EH (cell line): ENCODE data around the gene CMPK2.
A peak's percentile ranks its signal among the peaks of the same experiment; 100 is the strongest.
"Not testable (repeated sequence)": the region's sequence is repeated elsewhere in the genome, so short reads cannot be mapped to it uniquely, and the experiment has no call there.

Source experiments
- DNase-seq: peaks from one replicate; pipeline ENCODE4 v3.0.0-alpha.2; 2015; ENCODE audit warnings: low read depth

CMPK2 gene

DNA sequence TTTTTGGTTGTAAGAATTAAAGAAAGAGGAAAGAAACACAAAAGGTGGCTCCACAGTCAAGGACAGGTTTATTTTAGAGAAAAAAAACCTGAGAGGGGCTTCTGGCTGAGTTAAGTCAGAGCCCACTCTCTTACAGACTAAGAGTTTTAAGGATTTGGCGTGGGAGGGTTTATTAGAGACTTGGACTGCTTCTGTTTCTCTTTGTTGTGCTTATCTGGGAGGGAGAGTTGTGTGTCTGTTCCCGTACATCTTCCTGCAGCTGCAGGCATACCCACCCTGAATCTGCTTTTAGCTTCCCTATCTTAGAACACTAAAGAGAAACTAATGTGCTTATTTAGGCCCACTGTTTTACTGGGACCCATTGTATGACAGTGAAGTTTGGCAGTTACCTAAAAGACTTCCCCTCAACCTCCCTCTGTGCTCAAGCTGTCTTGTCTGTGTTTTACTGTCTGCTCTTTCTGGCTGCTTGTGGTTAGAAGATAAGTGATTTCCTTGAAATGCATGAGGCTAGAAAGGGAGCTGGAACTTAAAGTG lies 14.6 kb upstream of the CMPK2 start:
- no peak for DNase-seq

DNA sequence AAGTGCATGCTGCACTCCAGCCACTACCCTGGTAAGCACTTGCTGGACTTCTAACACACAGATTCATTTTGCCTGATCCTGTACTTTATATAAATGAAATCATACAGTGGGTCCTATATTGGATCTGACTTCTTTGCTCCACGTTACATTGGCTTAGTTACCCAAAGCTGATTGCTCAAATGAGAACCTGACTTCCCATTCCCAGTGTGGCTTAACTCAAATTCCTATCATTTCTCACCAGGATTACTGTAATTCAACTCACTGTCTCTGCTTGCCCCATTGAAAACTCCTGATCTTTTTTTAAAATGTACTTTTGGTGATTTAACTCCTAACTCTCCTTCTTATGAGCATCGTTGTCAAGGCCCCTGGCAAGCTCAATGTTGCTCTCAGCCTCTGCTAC lies 13.3 kb upstream of the CMPK2 start:
- DNase-seq, result no peak

DNA sequence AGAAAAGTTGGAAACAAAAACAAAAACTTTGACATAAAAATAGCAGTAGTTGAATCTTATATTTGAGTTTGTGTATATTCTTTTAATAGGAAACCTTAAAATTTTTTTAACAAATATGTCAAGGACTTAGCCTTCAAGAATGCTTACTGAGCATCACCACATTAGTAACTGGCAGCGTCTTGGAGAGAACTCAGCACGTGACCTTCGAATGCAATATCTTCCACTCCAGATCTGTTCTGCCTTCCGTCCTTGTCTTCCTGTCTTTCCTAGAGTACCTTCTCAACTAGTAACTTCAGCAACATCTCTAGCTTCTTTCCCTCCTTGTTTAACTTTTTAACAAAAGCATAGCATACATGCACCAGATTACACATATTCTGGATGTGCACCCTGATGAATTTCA lies 12.8 kb upstream of the CMPK2 start:
- DNase-seq, result no peak

DNA sequence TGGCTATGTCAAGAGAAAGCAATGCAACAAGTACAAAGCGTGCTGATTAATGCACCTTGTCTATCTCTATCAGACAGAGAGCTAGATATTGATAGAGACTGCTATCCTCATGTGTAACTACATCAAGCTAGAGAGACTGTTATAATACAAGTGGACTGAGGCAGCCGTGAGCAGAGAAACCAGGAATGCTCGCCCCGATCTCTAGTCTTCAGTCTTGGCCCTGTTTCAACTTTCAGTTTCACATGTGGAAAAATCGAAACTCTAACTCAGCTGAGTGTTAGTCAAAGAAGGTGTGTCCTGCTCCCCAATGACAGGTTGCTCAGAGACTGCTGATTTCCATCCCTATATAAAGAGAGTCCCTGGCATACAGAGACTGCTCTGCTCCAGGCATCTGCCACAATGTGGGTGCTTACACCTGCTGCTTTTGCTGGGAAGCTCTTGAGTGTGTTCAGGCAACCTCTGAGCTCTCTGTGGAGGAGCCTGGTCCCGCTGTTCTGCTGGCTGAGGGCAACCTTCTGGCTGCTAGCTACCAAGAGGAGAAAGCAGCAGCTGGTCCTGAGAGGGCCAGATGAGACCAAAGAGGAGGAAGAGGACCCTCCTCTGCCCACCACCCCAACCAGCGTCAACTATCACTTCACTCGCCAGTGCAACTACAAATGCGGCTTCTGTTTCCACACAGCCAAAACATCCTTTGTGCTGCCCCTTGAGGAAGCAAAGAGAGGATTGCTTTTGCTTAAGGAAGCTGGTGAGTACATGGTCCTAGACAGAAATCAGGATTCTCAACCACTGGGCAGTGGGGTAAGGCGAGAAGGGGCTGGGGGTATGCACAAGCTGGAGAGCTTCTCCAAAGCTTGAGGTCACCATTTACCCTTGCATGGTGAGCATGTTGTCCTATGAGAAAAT lies 11.9 kb upstream of the CMPK2 start, which contains the start of gene RSAD2:
Gene RSAD2, plus strand, starts transcription at position 376 of the 903 bp plus-strand sequence. Its CDS starts 24 bp downstream, at position 400.
- peak; percentile 37 for DNase-seq

DNA sequence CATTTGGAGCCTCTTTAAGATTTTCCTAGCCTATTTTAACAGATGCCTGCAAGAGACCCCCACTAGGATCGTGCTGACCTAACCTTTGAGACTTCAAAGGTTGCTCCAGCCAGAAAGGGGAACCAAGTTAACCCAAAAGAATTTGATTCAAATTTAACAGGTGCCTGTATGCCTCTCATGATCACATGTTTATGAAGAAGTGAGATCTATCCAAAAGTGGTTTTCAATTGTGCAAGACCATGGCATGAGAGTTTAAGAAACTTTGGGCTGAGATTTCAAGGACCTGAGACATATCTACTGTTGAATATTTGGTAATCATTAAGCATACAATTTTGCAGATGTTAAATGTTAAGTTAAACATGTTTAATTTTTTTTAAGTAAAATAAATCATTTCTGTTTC lies 10.6 kb upstream of the CMPK2 start:
- DNase-seq, result no peak

DNA sequence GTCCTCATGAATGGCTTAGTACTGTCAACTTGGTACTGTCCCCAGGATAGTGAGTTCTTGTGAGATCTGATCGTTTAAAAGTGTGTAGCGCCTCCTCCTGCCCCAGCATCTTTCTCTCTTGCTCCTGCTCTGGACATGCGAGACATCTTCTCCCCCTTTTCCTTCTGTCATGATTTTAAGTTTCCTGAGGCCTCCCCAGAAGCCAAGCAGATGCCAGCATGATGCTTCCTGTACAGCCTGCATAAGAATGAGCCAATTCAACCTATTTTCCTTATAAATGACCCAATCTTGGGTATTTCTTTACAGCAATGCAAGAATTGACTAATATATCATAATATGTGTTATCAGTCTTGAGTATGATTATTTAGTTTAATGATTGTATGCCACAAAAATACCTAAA lies 8.3 kb upstream of the CMPK2 start:
- no peak for DNase-seq

DNA sequence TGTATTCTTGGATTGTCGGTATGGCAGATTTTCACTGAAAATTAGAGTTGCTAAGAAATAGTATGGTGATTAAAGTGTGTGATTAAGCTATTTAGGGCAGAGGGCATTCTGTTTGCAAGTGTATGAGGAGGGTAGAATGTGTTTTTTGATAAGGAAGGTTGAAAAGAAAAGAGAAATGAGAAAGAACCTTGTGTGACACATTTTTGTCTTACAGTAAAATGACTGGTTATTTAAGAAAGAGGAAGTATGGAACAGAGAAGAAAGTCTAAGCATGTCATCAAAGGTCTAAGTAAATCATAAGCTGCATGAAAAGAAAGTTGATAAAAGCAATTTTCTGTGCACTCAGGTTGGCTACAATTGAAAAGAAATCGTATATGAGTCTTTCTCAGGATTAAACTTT lies 6.7 kb upstream of the CMPK2 start:
- DNase-seq, result no peak

DNA sequence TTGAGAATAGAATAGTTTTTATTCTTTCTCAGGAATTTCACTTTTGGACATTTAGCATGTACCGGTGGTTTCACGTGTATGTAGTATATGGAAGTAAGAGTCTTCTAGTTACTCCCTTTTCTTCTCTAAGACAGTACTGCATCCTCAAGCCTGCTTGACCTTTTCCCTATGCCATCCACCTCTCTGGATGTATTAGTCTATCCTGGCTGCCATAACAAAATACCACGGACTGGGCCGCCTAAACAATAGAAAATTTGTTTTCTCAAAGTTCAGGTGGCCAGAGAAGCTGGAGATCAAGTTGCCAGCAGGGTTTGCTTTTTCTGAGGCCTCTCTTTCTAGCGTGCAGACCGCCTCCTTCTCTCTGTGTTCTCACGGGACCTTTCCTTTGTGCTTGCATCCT lies 1.3 kb upstream of the CMPK2 start:
- no peak for DNase-seq

DNA sequence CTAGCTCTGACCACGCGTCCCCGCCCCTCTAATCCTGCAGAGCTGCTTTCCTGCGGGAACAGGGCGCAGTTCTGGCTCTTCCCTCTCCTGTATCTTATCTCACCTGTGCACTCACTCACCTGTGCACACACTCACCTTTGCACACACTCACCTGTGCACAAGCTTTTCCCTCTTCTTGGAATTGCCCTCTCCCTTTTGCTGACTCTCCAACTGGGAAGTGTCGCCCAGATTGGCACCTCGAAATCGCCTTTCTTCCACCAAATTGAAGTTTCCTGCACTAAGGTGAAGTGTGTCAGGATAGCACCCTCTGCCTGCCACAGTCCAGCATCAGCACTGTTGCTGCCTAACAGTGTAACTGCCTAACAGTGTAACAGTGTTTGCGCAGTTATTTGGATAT lies 566 bp upstream of the CMPK2 start:
- peak; percentile 33 for DNase-seq

DNA sequence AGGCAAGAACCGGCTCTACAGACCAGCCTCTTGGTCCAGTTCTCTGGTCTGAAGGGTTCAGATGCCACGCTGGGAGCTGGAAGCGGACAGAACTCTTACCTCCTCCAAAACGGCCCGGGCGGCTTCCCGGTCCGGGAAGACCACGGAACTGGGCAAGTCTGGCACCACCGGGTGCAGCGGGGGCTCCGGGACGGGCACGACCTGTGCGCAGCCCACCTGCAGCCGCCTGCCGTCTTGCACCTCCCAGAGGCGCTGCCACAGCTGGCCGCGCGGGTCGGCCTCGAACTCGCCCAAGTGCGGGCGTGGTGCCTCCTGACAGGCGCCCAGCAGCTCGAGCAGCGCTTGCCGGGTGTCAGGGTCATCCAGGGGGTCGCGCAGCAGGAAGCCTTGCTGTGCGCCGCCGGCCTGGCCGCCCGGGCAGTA lies 773 bp downstream of the CMPK2 start:
- DNase-seq, result peak; percentile 1

DNA sequence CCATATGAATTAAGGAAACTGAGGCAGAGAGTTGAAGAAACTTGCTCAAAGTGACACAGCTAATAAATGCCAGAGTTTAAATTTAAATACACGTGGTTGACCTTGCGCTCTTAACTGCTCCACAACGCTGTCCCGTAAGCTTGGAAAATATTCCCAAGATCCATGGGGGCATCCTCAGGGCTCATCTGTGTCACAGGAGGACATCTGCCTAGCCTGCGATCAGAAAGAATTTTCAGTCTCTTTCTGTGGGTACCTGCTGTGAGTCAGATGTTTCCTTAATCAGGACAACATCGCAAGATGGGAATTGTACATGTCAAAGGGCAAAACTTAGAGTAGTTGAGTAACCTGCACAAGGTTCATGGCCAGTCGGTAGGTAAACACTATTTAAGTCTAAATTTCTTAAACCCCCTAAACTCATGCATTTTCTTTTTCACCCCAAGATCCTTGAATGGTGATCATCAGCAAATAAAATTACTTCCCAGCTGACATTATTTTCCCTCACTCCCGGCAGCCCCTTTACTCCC lies 1.4 kb downstream of the CMPK2 start:
- DNase-seq, result no peak

DNA sequence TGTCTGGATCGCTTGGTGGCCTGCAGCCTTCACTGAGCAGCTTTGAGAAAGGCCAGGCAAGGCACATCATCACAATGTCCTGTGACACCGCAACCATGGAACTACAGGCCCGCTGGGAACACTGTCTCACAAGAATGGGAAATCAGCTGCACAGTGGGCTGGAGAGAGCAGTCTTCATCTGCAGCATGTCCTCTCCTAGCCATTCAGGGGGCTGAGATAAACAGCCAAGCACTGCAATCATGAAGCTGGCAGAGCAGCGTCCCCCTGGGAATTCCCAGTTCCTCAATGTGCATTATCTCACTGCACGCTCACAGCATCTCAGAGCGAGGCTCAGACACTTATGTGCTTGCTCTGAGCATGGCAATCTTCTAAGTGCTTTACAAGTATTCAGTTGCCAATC lies 1.9 kb downstream of the CMPK2 start:
- DNase-seq, result no peak

DNA sequence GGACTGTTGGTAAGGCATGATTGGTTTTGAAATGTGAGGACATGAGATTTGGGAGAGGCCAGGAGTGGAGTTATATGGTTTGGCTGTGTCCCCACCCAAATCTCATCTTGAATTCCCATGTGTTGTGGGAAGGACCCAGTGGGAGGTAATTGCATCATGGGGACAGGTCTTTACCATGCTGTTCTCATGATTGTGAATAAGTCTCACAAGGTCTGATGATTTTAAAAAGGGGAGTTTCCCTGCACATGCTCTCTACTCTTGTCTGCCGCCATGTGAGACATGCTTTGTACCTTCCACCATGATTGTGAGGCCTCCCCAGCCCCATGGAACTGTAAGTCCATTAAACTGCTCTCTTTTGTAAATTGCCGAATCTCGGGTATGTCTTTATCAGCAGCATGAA lies 5.4 kb downstream of the CMPK2 start:
- DNase-seq, result no peak

DNA sequence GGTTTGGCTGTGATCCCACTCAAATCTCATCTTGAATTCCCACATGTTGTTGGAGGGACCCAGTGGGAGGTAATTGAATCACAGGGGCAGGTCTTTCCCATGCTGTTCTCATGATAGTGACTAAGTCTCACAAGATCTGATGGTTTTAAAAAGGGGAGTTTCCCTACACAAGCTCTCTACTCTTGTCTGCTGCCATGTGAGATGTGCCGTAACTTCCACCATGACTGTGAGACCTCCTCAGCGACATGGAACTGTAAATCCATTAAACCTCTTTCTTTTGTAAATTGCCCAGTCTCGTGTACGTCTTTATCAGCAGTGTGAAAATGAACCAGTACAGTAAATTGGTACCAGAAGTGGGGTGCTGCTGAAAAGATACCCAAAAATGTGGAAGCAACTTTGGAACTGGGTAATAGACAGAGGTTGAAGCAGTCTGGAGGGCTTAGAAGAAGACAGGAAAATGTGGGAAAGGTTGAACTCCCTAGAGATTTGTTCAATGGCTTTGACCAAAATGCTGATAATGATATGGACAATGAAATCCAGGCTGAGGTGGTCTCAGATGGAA lies 7.2 kb downstream of the CMPK2 start:
- DNase-seq, result not testable (repeated sequence)

DNA sequence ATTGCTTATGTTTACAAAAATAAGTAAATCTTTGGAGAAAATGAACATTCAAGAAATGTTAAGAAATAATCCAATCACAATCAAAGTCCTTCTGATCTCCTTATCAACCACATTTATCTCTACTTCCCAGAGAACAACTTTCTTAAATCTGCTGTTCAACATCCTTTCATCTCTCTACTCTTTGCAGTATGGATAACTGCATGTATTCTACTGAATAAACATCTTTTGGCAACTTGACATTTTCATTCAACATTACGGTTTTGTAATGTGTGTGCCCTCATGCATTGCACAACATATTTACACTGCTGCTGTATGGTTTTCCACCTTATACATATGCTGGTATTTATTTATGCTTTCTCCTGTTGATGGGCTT lies 9.2 kb downstream of the CMPK2 start:
- no peak for DNase-seq

DNA sequence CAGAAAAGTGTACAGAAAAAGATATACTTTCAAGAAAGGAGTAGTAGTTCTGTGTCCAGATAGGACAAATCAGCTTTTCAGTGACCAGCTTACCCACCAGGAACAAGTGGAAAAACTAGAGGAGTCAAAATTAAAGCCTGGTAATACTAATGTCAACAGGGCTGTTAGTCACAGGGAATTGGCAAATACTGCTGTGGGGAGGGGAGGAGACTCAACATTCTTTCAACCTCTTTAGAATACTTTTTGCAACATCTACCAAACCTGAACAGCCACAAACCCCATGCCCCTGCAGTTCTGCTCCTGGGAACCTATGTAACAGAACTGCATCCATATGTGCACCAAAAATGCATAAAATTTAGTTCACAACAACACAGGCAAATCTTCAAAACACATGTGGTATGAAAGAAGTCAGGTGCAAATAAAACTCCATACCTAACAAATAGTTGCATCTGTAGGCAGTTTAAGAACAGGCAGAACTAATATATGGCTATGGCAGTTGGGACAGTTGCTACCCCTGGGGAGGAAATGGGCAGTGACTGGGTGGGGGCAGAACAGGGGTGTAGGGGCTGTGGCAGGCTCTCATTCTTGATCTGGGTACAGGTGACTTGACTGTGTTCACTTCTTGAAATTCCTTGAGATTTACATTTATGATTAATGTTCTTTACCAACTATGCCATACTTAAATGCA lies 9.7 kb downstream of the CMPK2 start:
- DNase-seq, result no peak

DNA sequence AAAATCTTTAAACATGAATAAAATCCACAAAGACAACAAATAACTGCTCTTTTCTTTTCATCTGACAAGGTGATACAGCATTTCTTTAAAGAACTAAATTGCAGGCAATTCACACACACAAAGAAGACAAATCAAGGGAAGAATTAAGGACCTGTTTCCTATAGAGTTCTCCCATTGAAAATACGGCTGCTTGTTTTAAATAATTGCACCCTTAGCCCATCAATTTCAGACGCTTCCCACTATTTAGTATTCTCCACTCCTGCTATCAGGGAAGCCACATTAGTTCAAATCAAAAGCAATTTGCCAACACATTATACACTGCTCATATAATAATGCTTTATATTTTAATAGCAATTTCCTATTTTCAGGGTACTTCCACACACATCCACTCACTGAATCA lies 11.3 kb downstream of the CMPK2 start:
- no peak for DNase-seq

DNA sequence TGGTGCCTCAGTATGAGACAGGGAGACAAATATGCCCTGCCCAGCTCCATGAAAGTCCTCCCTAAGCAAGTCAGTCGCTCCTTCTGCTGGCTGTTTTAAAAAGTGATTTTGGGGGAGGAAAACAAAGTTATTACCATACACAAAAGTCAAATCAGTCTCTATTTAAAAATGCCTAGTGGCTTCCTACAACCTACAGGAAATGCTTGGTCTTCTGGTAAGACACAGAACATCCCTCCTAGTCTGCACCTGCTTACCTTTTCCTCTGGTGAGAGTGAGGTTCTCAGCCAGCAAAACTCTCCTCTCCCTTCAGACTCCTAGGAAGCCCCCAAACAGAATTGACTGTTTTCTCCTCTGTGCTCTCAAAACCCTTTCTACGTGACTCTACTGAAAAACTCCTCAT lies 13.5 kb downstream of the CMPK2 start:
- no peak for DNase-seq

DNA sequence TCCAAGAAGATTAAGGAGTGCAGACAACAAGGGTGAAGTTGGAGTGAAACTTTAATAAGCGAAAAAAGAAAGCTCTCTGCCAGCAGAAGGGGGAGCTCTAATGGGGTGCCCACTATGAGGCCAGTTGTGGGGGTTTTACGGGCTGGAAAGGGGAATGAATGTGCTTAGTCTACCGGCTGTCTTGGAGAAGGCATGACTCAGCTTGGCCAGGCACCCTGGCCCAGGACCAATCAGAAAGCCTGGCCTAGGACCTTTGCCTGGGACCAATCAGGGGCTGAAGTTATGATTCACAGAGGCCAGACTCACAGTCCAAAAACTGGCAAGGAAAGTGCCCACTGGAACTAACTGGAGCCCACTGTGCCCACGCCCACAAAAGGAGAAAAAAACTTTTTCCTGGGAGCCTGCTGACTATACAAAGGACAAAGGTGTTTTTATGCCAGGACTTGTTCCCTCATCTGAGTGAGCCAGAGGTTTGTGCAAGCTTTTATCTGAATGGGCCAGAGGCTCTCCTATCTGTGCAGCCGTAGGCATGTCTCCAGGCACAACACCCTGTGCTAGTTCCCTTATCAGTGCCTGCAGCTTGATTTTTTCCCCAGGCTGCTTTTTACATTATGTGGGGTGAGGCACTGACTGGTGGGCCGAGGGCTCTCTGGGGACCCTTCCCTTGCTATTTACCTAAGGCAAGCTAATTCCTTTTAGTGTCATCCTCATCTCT lies 18.6 kb downstream of the CMPK2 start:
- no peak for DNase-seq

DNA sequence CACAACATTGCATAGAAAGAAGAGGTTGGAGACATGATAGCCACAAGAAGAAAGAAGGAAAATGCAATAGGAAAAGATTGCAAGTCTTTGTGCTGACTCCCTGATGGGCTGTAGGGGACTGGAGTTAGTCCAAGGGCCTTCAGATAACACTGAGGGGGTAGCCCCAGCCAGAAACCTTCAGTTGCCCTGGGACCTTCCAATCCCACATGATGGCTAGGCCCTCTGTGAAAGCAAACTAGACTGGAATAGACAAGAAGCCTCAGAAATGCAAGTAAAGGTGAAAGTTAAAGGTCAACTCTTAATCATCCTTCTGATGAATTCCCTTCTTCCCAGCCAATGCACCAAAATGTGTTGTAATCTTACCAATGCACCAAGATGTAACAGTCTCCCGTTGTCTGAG lies 19.2 kb downstream of the CMPK2 start:
- no peak for DNase-seq

DNA sequence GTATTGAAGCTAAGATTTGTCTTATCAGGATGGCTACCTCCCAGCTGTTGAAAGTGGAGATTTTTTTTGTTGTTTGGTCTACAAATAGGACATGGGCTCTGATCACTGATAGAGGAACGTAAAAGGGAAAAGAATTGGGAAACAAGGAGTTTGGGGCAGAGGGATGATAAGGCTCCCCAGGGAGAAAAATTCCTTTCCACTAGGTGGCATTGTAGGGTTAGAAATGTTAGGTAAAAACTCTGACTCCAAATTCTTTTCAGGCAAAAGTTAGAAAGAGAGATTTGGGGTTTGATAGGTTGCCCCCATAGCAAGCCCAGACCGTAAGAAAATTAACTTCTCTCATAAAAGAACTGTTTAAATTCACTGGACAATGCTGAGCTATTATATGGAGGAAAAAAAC lies 19.8 kb downstream of the CMPK2 start:
- no peak for DNase-seq

DNA sequence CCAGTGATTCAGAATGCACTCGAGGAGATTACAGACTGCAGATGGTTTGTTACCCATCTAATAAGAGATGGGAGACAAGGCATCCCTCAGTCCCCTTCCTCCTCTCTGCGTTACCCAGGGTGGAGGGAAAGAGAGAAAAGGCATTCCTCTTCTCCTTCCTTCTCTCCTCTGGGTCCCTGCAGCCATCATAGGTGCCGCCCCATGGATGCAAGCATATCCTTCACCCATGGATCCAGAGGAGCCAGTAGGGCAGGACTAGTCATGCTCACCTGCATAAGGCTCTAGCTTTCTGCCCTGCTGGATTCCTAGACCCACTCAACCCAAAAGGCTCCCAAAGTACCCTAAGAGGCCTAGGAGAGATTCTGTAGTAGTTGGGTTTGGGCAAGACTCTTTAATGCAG lies 20.4 kb downstream of the CMPK2 start:
- DNase-seq, result no peak
